C4-2B (cell line): ENCODE data around the gene MYCN.

Source experiments
- H3K27ac ChIP-seq: fragments of 450-650 bp; 2 replicates; pipeline ENCODE4 v1.5.1; 2017
- CTCF ChIP-seq: fragments of 450-650 bp; conservative IDR thresholded peaks from 2 replicates; pipeline ENCODE4 v1.5.1; 2017; ENCODE audit warnings: mild to moderate bottlenecking
- ZFX ChIP-seq: fragments of 450-650 bp; IDR thresholded peaks from 2 replicates; pipeline ENCODE4 v1.6.1; 2017

MYCN gene

GRCh38 chr2:15971351-15971750 is 31.0 kb downstream of the MYCN start:
- no peak for TF ChIP-seq CTCF
- no peak for TF ChIP-seq ZFX
- no peak overlapping the region for H3K27ac ChIP-seq

GRCh38 chr2:15971831-15972522 is 31.6 kb downstream of the MYCN start:
- H3K27ac ChIP-seq, result no peak overlapping the region
- no peak for TF ChIP-seq CTCF
- no peak for TF ChIP-seq ZFX

- H3K27ac ChIP-seq, result no peak overlapping the region
- TF ChIP-seq ZFX (no peak), CTCF (no peak)
These were observed 33.4 kb downstream of the MYCN start for GRCh38 chr2:15973481-15974401.

GRCh38 chr2:15974565-15975260 is 34.4 kb downstream of the MYCN start:
- TF ChIP-seq CTCF (no peak), ZFX (no peak)
- no peak overlapping the region for H3K27ac ChIP-seq

- no peak for TF ChIP-seq CTCF
- no peak for TF ChIP-seq ZFX
- no peak overlapping the region for H3K27ac ChIP-seq
These were observed 34.9 kb downstream of the MYCN start for GRCh38 chr2:15975261-15975600.

- H3K27ac ChIP-seq, result no peak overlapping the region
- no peak for TF ChIP-seq CTCF
These were observed 35.3 kb downstream of the MYCN start for GRCh38 chr2:15975676-15976075.

- H3K27ac ChIP-seq, result no peak overlapping the region
- TF ChIP-seq ZFX (no peak), CTCF (no peak)
These were observed 36.0 kb downstream of the MYCN start for GRCh38 chr2:15976354-15976753.
